Endothelial cell of umbilical vein (primary cell): ENCODE data around the gene CORO6. TPM values are rescaled to one million over a fixed set of nuclear protein-coding genes. Genes with fewer than 3 reads are reported as not detected.

Experiments used
- BruUV-seq: library from RNA; stranded (reverse); fragments of 400-500 nt; replicated peaks from 2 replicates; lab custom pipeline; 2021; lab: Mats Ljungman, UMichigan
- CTCF ChIA-PET: fragments of 300-600, 350-600 bp; sonication (Branson Sonifier 250); formaldehyde crosslinking; loops from one replicate; lab custom pipeline; 2021; ENCODE audit warnings: antibody characterized with exemption, inconsistent platforms; lab: Charles Lee
- POLR2A ChIA-PET: fragments of 300-600, 350-600 bp; sonication (Branson Sonifier 250); formaldehyde crosslinking; loops from one replicate; lab custom pipeline; 2021; ENCODE audit warnings: antibody characterized with exemption, inconsistent platforms; lab: Charles Lee
- DNase-seq: peaks from one replicate; pipeline ENCODE4 v3.0.0-alpha.2; 2011; ENCODE audit warnings: low read depth, low spot score
- FAIRE-seq: peaks from 2 replicates; lab custom pipeline; 2011; peaks lifted over from hg19 to GRCh38; lab: Jason Lieb, UNC
- H2AFZ ChIP-seq: 2 replicates; pipeline ENCODE4 v1.6.0; 2012; ENCODE audit warnings: low read depth, low read length, control low read depth, inconsistent platforms
- H3K27ac ChIP-seq: 2 replicates; pipeline ENCODE4 v1.5.1; 2011; ENCODE audit warnings: low read depth, mild to moderate bottlenecking, control low read depth, low read length, moderate library complexity; ENCODE audit not compliant: insufficient read depth
- H3K27me3 ChIP-seq, 2 experiments: 2 replicates each; pipeline versions ENCODE4 v1.6.0 to v1.6.1; 2011; ENCODE audit warnings: low read length in 2 of 2, mixed read lengths in 1 of 2; ENCODE audit not compliant: control insufficient read depth in 2 of 2, insufficient read depth in 2 of 2
- H3K36me3 ChIP-seq, 2 experiments: 2 replicates in 1 of 2; 3 replicates in 1 of 2; pipeline ENCODE4 v1.5.1; 2011; ENCODE audit warnings: low read length in 2 of 2, mild to moderate bottlenecking in 1 of 2, moderate library complexity in 1 of 2; ENCODE audit not compliant: control insufficient read depth in 2 of 2, insufficient read depth in 2 of 2; ENCODE audit errors: extremely low read depth in 1 of 2
- H3K4me1 ChIP-seq: 3 replicates; pipeline ENCODE4 v1.5.1; 2011; ENCODE audit warnings: mild to moderate bottlenecking, low read length; ENCODE audit not compliant: control insufficient read depth, insufficient read depth; ENCODE audit errors: extremely low read depth
- H3K4me2 ChIP-seq: 2 replicates; pipeline ENCODE4 v1.6.1; 2011; ENCODE audit warnings: low read length, control low read depth, mixed read lengths; ENCODE audit not compliant: insufficient read depth
- H3K4me3 ChIP-seq, 3 experiments: fragments of 200-600 bp in 1 of 3; sonication (generic), shearing (Covaris generic) in 1 of 3; replicated peaks in 1 of 3; 2 replicates each; pipeline ENCODE4 v1.5.1; 2011 to 2016; ENCODE audit warnings: control low read depth in 3 of 3, low read length in 3 of 3, mild to moderate bottlenecking in 2 of 3, inconsistent platforms in 1 of 3, low read depth in 1 of 3, moderate library complexity in 1 of 3; ENCODE audit not compliant: insufficient read depth in 1 of 3
- H3K79me2 ChIP-seq: 2 replicates; pipeline ENCODE4 v1.6.0; 2012; ENCODE audit warnings: low read length, inconsistent platforms; ENCODE audit not compliant: control insufficient read depth, insufficient read depth
- H3K9ac ChIP-seq: replicated peaks from 2 replicates; pipeline ENCODE3; 2011; ENCODE audit warnings: low read length, control low read depth; ENCODE audit not compliant: insufficient read depth; ENCODE audit errors: extremely low read depth
- H3K9me1 ChIP-seq: replicated peaks from 3 replicates; pipeline ENCODE4 v1.6.0; 2011; ENCODE audit warnings: mild to moderate bottlenecking, low read length; ENCODE audit not compliant: control insufficient read depth, insufficient read depth; ENCODE audit errors: extremely low read depth
- H3K9me3 ChIP-seq: replicated peaks from 2 replicates; pipeline ENCODE4 v1.5.1; 2012; ENCODE audit warnings: low read length, inconsistent platforms; ENCODE audit not compliant: control insufficient read depth, insufficient read depth
- H4K20me1 ChIP-seq: replicated peaks from 2 replicates; pipeline ENCODE3; 2011; ENCODE audit warnings: mild to moderate bottlenecking, low read length; ENCODE audit not compliant: control insufficient read depth, insufficient read depth; ENCODE audit errors: extremely low read depth
- CTCF ChIP-seq, 2 donors: IDR thresholded peaks; 1 replicate in 1 of 2; 2 replicates in 1 of 2; pipeline ENCODE4 v1.5.1; 2011; ENCODE audit warnings: low read length in 2 of 2, mild to moderate bottlenecking in 2 of 2, moderate library complexity in 2 of 2, control low read depth in 1 of 2, inconsistent platforms in 1 of 2, low read depth in 1 of 2; ENCODE audit not compliant: insufficient read depth in 1 of 2; ENCODE audit errors: extremely low read depth in 1 of 2
- EZH2 ChIP-seq: IDR thresholded peaks from 2 replicates; pipeline ENCODE4 v1.6.1; 2012; ENCODE audit warnings: borderline replicate concordance, low read depth, mild to moderate bottlenecking, moderate library complexity, low read length, inconsistent platforms; ENCODE audit not compliant: severe bottlenecking
- JUN ChIP-seq: IDR thresholded peaks from 2 replicates; pipeline ENCODE4 v1.6.1; 2011; ENCODE audit warnings: borderline replicate concordance, low read depth; ENCODE audit not compliant: insufficient read length, insufficient read depth
- MAX ChIP-seq: IDR thresholded peaks from 2 replicates; pipeline ENCODE4 v1.6.1; 2011; ENCODE audit not compliant: insufficient read depth, insufficient read length
- MYC ChIP-seq: IDR thresholded peaks from one replicate; pipeline ENCODE4 v1.6.1; 2011; ENCODE audit warnings: mild to moderate bottlenecking, low read depth, low read length
- dilution Hi-C: fragments of 300-500 bp; cut with MboI; formaldehyde crosslinking; loops from one replicate; pipeline ENCODE4 v1.15.0; 2019; ENCODE audit warnings: low sequenced_read_pairs; ENCODE audit not compliant: extremely low pct_ligation_motif_present
- intact Hi-C: fragments of 100-400 bp; cut with micrococcal nuclease; formaldehyde crosslinking; loops from one replicate; pipeline ENCODE4 v1.10.0; 2022
- polyA plus RNA-seq, 4 experiments: library from polyadenylated mRNA; depleted of rRNA in 3 of 4; stranded (reverse) in 3 of 4; unstranded in 1 of 4; fragments of >200 nt; gene quantifications; 2 replicates each; pipeline versions ENCODE4 v1.2.1 to v1.2.3, GENCODE V29; 2011 to 2012; ENCODE audit warnings: missing spikeins in 1 of 4
- total RNA-seq: library from RNA; stranded (reverse); gene quantifications from 2 replicates; pipeline ENCODE4 v1.2.3, GENCODE V29; 2021

Gene CORO6
- total and polyA plus RNA-seq, 2 donors (not counting 3 experiments of a cell fraction or from before 2014, with no cell fraction given), result 10.7 to 14.7 TPM

DNA sequence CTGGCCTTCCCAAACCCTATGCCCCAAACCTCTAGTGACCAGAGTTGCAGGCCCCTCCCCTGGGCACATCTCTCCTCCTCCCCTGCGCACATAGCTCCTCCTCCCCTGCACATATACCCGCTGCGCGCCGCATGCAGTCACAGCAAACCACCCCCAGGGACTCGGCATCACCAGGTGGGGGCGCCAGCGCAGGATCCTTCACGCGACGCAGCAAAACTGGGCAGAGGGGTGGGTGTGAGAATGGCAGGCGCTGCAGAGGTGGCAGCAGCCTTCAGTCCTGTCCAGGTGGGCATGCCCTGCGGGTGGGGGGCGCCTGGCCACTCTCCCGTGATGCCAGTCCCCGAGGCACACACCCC lies 5.6 kb downstream of the CORO6 start:
- TF ChIP-seq CTCF (IDR thresholded peaks at IDR 0.05; ENCODE audit: extremely low read depth in 1 of 2, insufficient read depth in 1 of 2, low read depth in 1 of 2, low read length in 2 of 2) (peak; percentile 91 to 94), EZH2 (no peak), MAX (peak; percentile 73), JUN (no peak), MYC (peak; percentile 61)
- Histone ChIP-seq H3K27ac (no peak overlapping the region), H3K9ac (no peak overlapping the region), H3K79me2 (no peaks in the 10 kb centered on the region), H3K9me1 (no peaks in the 10 kb centered on the region), H4K20me1 (no peaks in the 10 kb centered on the region), H3K9me3 (no peaks in the 10 kb centered on the region), H3K4me3 (peak overlapping the region in 1 of 3 experiments; percentile 2), H3K27me3 (no peaks in the 10 kb centered on the region), H2AFZ (peak overlapping the region; percentile 69), H3K4me1 (peaks cover 33% of the 10 kb centered on the region), H3K36me3 (no peaks in the 10 kb centered on the region), H3K4me2 (peak overlapping the region; percentile 43)
- dilution Hi-C loops, result no loop called here
- CTCF ChIA-PET, result interaction anchor here (0.5 to 6.9 kb wide), 57 partner anchors 9 to 493 kb away, joined by 3 to 120 read pairs (median 5); partner anchors contain the start of genes ABHD15, ANKRD13B, SSH2 and TP53I13
- DNase-seq (peak; percentile 86), FAIRE-seq (peak; percentile 87)
- no TSS peak for BruUV-seq
- POLR2A ChIA-PET, result interaction anchor here (1.0 kb wide), 1 partner anchor 163 kb away, joined by 3 read pairs; no protein-coding TSS in a partner anchor
- intact Hi-C loops, result loop anchor here (1.0 to 5.0 kb wide), 3 partner anchors 50 to 314 kb away; partner anchors contain the start of genes ABHD15 and TP53I13
